CD4-positive, alpha-beta T cell treated with Interleukin-10 for 1 hour (primary cell): ENCODE results near the gene MYADM.

Experiments used
- DNase-seq: peaks from one replicate; pipeline ENCODE4 v3.0.0-alpha.2; 2020

MYADM gene

GRCh38 chr19:53916004-53916403 lies 48.3 kb downstream of the MYADM start:
- no peak for DNase-seq

GRCh38 chr19:53917356-53917755 lies 49.7 kb downstream of the MYADM start:
- no peak for DNase-seq
